HEK293 (cell line): Measurements from ENCODE around the gene CNTRL.

Experiments
- CTCF ChIA-PET: fragments of 350-600 bp; formaldehyde crosslinking; extraction: SDS; loops from one replicate; lab custom pipeline; 2021; ENCODE audit warnings: antibody characterized with exemption; lab: Yijun Ruan, JAX
- POLR2A ChIA-PET: fragments of 300-600 bp; formaldehyde crosslinking; extraction: SDS; loops from one replicate; lab custom pipeline; 2020; ENCODE audit warnings: antibody characterized with exemption, inconsistent platforms; lab: Yijun Ruan, JAX
- H3K27ac ChIP-seq: fragments of 200-500 bp; sonication (Bioruptor generic); 2 replicates; pipeline ENCODE4 v1.5.1; 2014; ENCODE audit warnings: low read depth, low read length, control low read depth, inconsistent platforms; ENCODE audit errors: extremely low read depth
- H3K36me3 ChIP-seq, 2 experiments: fragments of 200-500 bp in 1 of 2; sonication (Bioruptor generic) in 1 of 2; 1 replicate in 1 of 2; 2 replicates in 1 of 2; pipeline ENCODE4 v1.5.1; 2014 to 2017; ENCODE audit warnings: inconsistent platforms in 2 of 2, low read length in 2 of 2; ENCODE audit not compliant: control insufficient read depth in 2 of 2, insufficient read depth in 1 of 2
- H3K4me1 ChIP-seq: fragments of 200-500 bp; sonication (Bioruptor generic); 2 replicates; pipeline ENCODE4 v1.5.1; 2014; ENCODE audit warnings: mild to moderate bottlenecking, low read length, inconsistent platforms; ENCODE audit not compliant: control insufficient read depth, insufficient read depth
- H3K4me3 ChIP-seq: 2 replicates; pipeline ENCODE4 v1.5.1; 2011; ENCODE audit warnings: low read depth, mild to moderate bottlenecking, control low read depth, low read length, moderate library complexity
- H3K9me3 ChIP-seq: fragments of 200-500 bp; sonication (Bioruptor generic); 2 replicates; pipeline ENCODE4 v1.5.1; 2014; ENCODE audit warnings: low read depth, low read length, inconsistent platforms; ENCODE audit not compliant: control insufficient read depth, insufficient read depth
- GLI2 ChIP-seq: fragments of 450-650 bp; formaldehyde crosslinking; IDR thresholded peaks from 2 replicates; pipeline ENCODE4; 2017; ENCODE audit warnings: missing biosample characterization, missing genetic modification characterization, low read depth, borderline replicate concordance
- GLI4 ChIP-seq: fragments of 450-650 bp; formaldehyde crosslinking; IDR thresholded peaks from 2 replicates; pipeline ENCODE4 v1.5.1; 2016; ENCODE audit warnings: missing biosample characterization, missing genetic modification characterization
- IKZF3 ChIP-seq: fragments of 450-650 bp; IDR thresholded peaks from 2 replicates; pipeline ENCODE4 v1.5.0; 2018; ENCODE audit warnings: missing biosample characterization, mild to moderate bottlenecking, missing genetic modification characterization, moderate library complexity
- KLF10 ChIP-seq: fragments of 450-650 bp; IDR thresholded peaks from 2 replicates; pipeline ENCODE4 v1.5.1; 2018; ENCODE audit warnings: missing biosample characterization, mild to moderate bottlenecking, missing genetic modification characterization
- KLF9 ChIP-seq: fragments of 450-650 bp; formaldehyde crosslinking; IDR thresholded peaks from 2 replicates; pipeline ENCODE4 v1.5.1; 2016; ENCODE audit warnings: missing biosample characterization, missing genetic modification characterization, low read depth
- OSR2 ChIP-seq: fragments of 450-650 bp; formaldehyde crosslinking; IDR thresholded peaks from 2 replicates; pipeline ENCODE4 v1.5.1; 2016; ENCODE audit warnings: missing biosample characterization, missing genetic modification characterization
- SCRT2 ChIP-seq: fragments of 450-650 bp; formaldehyde crosslinking; IDR thresholded peaks from 2 replicates; pipeline ENCODE4 v1.5.1; 2016; ENCODE audit warnings: missing biosample characterization, missing genetic modification characterization
- ZBTB48 ChIP-seq: fragments of 450-650 bp; formaldehyde crosslinking; IDR thresholded peaks from 2 replicates; pipeline ENCODE4 v1.5.1; 2016; ENCODE audit warnings: missing biosample characterization, missing genetic modification characterization
- ZBTB8A ChIP-seq: fragments of 450-650 bp; formaldehyde crosslinking; IDR thresholded peaks from 2 replicates; pipeline ENCODE4 v1.5.1; 2016; ENCODE audit warnings: missing biosample characterization, missing genetic modification characterization
- ZFP37 ChIP-seq: fragments of 450-650 bp; formaldehyde crosslinking; IDR thresholded peaks from 2 replicates; pipeline ENCODE4 v1.5.1; 2016; ENCODE audit warnings: missing biosample characterization, missing genetic modification characterization
- ZIC2 ChIP-seq: fragments of 450-650 bp; formaldehyde crosslinking; IDR thresholded peaks from 2 replicates; pipeline ENCODE4 v1.5.1; 2016; ENCODE audit warnings: missing biosample characterization, missing genetic modification characterization
- ZNF10 ChIP-seq: fragments of 450-650 bp; formaldehyde crosslinking; IDR thresholded peaks from 2 replicates; pipeline ENCODE4 v1.5.1; 2017; ENCODE audit warnings: missing biosample characterization, missing genetic modification characterization
- ZNF146 ChIP-seq: fragments of 450-650 bp; formaldehyde crosslinking; IDR thresholded peaks from 2 replicates; pipeline ENCODE4 v1.5.1; 2016; ENCODE audit warnings: missing biosample characterization, missing genetic modification characterization
- ZNF169 ChIP-seq: fragments of 450-650 bp; formaldehyde crosslinking; IDR thresholded peaks from 2 replicates; pipeline ENCODE4 v1.5.1; 2016; ENCODE audit warnings: missing biosample characterization, missing genetic modification characterization
- ZNF184 ChIP-seq: fragments of 450-650 bp; IDR thresholded peaks from 2 replicates; pipeline ENCODE4 v1.5.1; 2018; ENCODE audit warnings: missing biosample characterization, mild to moderate bottlenecking, missing genetic modification characterization
- ZNF239 ChIP-seq: fragments of 450-650 bp; formaldehyde crosslinking; IDR thresholded peaks from 2 replicates; pipeline ENCODE4 v1.5.1; 2016; ENCODE audit warnings: missing biosample characterization, missing genetic modification characterization
- ZNF24 ChIP-seq: fragments of 450-650 bp; formaldehyde crosslinking; IDR thresholded peaks from 2 replicates; pipeline ENCODE4 v1.5.1; 2016; ENCODE audit warnings: missing biosample characterization, missing genetic modification characterization
- ZNF350 ChIP-seq: fragments of 450-650 bp; formaldehyde crosslinking; IDR thresholded peaks from 2 replicates; pipeline ENCODE4 v1.5.0; 2017; ENCODE audit warnings: missing biosample characterization, mild to moderate bottlenecking, missing genetic modification characterization
- ZNF394 ChIP-seq: fragments of 450-650 bp; formaldehyde crosslinking; IDR thresholded peaks from 2 replicates; pipeline ENCODE4 v1.5.1; 2016; ENCODE audit warnings: missing biosample characterization, missing genetic modification characterization, mild to moderate bottlenecking, moderate library complexity, borderline replicate concordance
- ZNF596 ChIP-seq: fragments of 450-650 bp; IDR thresholded peaks from 2 replicates; pipeline ENCODE4 v1.5.0; 2018; ENCODE audit warnings: missing biosample characterization, mild to moderate bottlenecking, missing genetic modification characterization, moderate library complexity
- ZNF610 ChIP-seq: fragments of 450-650 bp; formaldehyde crosslinking; IDR thresholded peaks from 2 replicates; pipeline ENCODE4 v1.5.1; 2016; ENCODE audit warnings: missing biosample characterization, missing genetic modification characterization, borderline replicate concordance
- ZNF660 ChIP-seq: fragments of 450-650 bp; IDR thresholded peaks from 2 replicates; pipeline ENCODE4 v1.5.1; 2018; ENCODE audit warnings: missing biosample characterization, mild to moderate bottlenecking, missing genetic modification characterization
- ZNF707 ChIP-seq: fragments of 450-650 bp; formaldehyde crosslinking; IDR thresholded peaks from 2 replicates; pipeline ENCODE4 v1.5.1; 2016; ENCODE audit warnings: missing biosample characterization, missing genetic modification characterization
- ZNF791 ChIP-seq: fragments of 450-650 bp; formaldehyde crosslinking; IDR thresholded peaks from 2 replicates; pipeline ENCODE4 v1.5.1; 2016; ENCODE audit warnings: missing biosample characterization, missing genetic modification characterization
- ZNF843 ChIP-seq: fragments of 450-650 bp; formaldehyde crosslinking; IDR thresholded peaks from 2 replicates; pipeline ENCODE4 v1.5.1; 2016; ENCODE audit warnings: missing biosample characterization, missing genetic modification characterization
- ZSCAN30 ChIP-seq: fragments of 450-650 bp; IDR thresholded peaks from 2 replicates; pipeline ENCODE4 v1.5.1; 2018; ENCODE audit warnings: missing biosample characterization, mild to moderate bottlenecking, missing genetic modification characterization, moderate library complexity
- ZXDB ChIP-seq: fragments of 450-650 bp; formaldehyde crosslinking; IDR thresholded peaks from 2 replicates; pipeline ENCODE4 v1.5.1; 2016; ENCODE audit warnings: missing biosample characterization, missing genetic modification characterization
- TF ChIP-seq, protein P1 (sequence below): fragments of 450-650 bp; formaldehyde crosslinking; IDR thresholded peaks from 2 replicates; pipeline ENCODE4 v1.5.1; 2016; ENCODE audit warnings: missing biosample characterization, missing genetic modification characterization
- TF ChIP-seq, protein P2 (sequence below): fragments of 450-650 bp; formaldehyde crosslinking; optimal IDR thresholded peaks from 2 replicates; pipeline ENCODE3; 2016; ENCODE audit warnings: missing biosample characterization, mild to moderate bottlenecking, missing genetic modification characterization
- TF ChIP-seq, protein P3 (sequence below): fragments of 450-650 bp; formaldehyde crosslinking; IDR thresholded peaks from 2 replicates; pipeline ENCODE4 v1.5.1; 2016; ENCODE audit warnings: missing biosample characterization, missing genetic modification characterization, low read depth

The CNTRL gene

DNA sequence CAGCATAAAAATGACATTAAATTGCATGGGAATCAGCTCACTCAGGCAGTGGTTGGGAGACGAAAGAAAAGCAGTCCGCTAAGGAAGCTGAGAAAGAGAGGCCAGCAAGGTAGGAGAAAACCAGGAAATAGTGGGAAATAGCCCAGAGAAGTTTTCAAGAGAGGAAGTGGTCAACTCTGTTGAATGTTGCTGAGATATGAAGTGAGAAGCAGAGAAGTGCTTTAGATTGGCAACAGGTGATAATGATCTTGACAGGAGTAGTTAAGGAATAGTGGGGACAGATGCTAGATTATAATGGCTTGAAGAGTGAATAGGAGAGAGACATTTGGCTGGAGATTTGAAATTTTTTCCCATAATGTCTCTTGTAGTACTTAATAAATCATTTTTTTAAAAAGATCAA is 30.8 kb downstream of the CNTRL start:
- H3K36me3 ChIP-seq = no peaks in the 10 kb centered on the region
- CTCF ChIA-PET = interaction anchor here (0.6 to 0.7 kb wide), 2 partner anchors 84 to 741 kb away, joined by 4 read pairs; no protein-coding TSS in a partner anchor
- POLR2A ChIA-PET = no interaction called here
- H3K4me1 ChIP-seq = no peaks in the 10 kb centered on the region
- TF ChIP-seq SCRT2 (tag by site-specific recombination) = peak; percentile 65; the same call in 1 of the 2 replicates
- TF ChIP-seq, protein P1, sequence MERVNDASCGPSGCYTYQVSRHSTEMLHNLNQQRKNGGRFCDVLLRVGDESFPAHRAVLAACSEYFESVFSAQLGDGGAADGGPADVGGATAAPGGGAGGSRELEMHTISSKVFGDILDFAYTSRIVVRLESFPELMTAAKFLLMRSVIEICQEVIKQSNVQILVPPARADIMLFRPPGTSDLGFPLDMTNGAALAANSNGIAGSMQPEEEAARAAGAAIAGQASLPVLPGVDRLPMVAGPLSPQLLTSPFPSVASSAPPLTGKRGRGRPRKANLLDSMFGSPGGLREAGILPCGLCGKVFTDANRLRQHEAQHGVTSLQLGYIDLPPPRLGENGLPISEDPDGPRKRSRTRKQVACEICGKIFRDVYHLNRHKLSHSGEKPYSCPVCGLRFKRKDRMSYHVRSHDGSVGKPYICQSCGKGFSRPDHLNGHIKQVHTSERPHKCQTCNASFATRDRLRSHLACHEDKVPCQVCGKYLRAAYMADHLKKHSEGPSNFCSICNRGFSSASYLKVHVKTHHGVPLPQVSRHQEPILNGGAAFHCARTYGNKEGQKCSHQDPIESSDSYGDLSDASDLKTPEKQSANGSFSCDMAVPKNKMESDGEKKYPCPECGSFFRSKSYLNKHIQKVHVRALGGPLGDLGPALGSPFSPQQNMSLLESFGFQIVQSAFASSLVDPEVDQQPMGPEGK = no peak
- no peak overlapping the region for H3K4me3 ChIP-seq
- no peaks in the 10 kb centered on the region for H3K9me3 ChIP-seq
- no peak overlapping the region for H3K27ac ChIP-seq

DNA sequence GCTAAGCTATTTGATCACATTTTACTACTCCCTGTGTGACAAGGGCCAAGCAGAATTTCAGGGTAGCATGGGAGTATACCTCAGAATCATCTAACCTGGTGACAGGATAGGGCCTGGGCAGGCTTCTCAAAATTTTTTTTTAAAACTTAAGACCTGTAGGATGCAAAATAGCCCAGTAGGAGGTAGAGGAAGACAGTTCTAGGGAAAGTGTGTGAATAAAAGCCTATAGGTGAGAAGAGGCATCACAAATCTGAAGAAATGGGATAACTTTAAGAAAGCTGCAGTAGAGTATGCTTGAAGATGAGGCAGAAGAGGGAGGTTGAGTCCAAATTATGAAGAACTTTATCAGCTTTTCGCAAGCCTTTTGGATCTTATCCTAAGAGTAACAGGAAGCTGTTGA is 32.3 kb downstream of the CNTRL start:
- no peak overlapping the region for H3K4me3 ChIP-seq
- no peaks in the 10 kb centered on the region for H3K9me3 ChIP-seq
- H3K27ac ChIP-seq = no peak overlapping the region
- H3K4me1 ChIP-seq = no peaks in the 10 kb centered on the region
- TF ChIP-seq ZNF184 (tag by site-specific recombination) (no peak), ZNF10 (no peak), KLF9 (tag by site-specific recombination) (no peak), ZBTB8A (no peak), ZNF394 (tag by site-specific recombination) (no peak), ZNF843 (no peak), ZBTB48 (tag by site-specific recombination) (no peak), ZNF146 (no peak), ZSCAN30 (tag by site-specific recombination) (no peak), ZFP37 (tag by site-specific recombination) (no peak), ZNF660 (tag by site-specific recombination) (no peak), ZNF707 (tag by site-specific recombination) (no peak), IKZF3 (tag by site-specific recombination) (no peak), ZNF24 (tag by site-specific recombination) (no peak)
- TF ChIP-seq, protein P2, sequence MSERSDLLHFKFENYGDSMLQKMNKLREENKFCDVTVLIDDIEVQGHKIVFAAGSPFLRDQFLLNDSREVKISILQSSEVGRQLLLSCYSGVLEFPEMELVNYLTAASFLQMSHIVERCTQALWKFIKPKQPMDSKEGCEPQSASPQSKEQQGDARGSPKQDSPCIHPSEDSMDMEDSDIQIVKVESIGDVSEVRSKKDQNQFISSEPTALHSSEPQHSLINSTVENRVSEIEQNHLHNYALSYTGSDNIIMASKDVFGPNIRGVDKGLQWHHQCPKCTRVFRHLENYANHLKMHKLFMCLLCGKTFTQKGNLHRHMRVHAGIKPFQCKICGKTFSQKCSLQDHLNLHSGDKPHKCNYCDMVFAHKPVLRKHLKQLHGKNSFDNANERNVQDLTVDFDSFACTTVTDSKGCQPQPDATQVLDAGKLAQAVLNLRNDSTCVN (tag by site-specific recombination) = no peak
- TF ChIP-seq, protein P3, sequence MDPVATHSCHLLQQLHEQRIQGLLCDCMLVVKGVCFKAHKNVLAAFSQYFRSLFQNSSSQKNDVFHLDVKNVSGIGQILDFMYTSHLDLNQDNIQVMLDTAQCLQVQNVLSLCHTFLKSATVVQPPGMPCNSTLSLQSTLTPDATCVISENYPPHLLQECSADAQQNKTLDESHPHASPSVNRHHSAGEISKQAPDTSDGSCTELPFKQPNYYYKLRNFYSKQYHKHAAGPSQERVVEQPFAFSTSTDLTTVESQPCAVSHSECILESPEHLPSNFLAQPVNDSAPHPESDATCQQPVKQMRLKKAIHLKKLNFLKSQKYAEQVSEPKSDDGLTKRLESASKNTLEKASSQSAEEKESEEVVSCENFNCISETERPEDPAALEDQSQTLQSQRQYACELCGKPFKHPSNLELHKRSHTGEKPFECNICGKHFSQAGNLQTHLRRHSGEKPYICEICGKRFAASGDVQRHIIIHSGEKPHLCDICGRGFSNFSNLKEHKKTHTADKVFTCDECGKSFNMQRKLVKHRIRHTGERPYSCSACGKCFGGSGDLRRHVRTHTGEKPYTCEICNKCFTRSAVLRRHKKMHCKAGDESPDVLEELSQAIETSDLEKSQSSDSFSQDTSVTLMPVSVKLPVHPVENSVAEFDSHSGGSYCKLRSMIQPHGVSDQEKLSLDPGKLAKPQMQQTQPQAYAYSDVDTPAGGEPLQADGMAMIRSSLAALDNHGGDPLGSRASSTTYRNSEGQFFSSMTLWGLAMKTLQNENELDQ = no peak
- POLR2A ChIA-PET = no interaction called here
- H3K36me3 ChIP-seq = no peaks in the 10 kb centered on the region
- CTCF ChIA-PET = interaction anchor here (0.6 to 1.3 kb wide), 8 partner anchors 10 to 931 kb away, joined by 3 to 5 read pairs (median 4); no protein-coding TSS in a partner anchor

DNA sequence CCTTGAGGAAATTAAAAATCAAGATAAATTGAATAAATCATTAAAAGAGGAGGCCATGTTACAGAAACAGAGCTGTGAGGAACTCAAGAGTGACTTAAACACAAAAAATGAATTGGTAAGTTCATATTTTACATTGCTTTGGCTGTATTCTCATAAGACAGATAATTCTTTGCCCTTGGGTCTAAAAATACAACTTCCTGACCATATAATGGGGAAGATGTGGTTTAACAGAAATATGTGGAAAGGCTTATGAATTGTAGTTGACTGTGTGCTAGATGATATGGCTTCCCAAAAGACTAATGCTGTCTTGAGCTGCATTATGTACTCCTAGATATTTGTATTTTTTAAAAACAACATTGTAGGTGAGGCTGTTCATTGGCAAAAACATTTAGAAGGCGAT is 33.1 kb downstream of the CNTRL start:
- H3K27ac ChIP-seq = no peak overlapping the region
- no peak overlapping the region for H3K4me3 ChIP-seq
- no peaks in the 10 kb centered on the region for H3K9me3 ChIP-seq
- CTCF ChIA-PET = interaction anchor here (0.6 to 1.3 kb wide), 2 partner anchors 9 to 932 kb away, joined by 4 to 5 read pairs; no protein-coding TSS in a partner anchor
- no peaks in the 10 kb centered on the region for H3K36me3 ChIP-seq
- no peaks in the 10 kb centered on the region for H3K4me1 ChIP-seq
- POLR2A ChIA-PET = no interaction called here
- TF ChIP-seq KLF10 (tag by site-specific recombination) (no peak), GLI4 (tag by site-specific recombination) (no peak), ZIC2 (tag by site-specific recombination) (no peak), GLI2 (no peak), ZNF239 (tag by site-specific recombination) (no peak), ZNF350 (tag by site-specific recombination) (no peak), ZNF596 (tag by site-specific recombination) (no peak), ZXDB (tag by site-specific recombination) (no peak), ZNF791 (tag by site-specific recombination) (no peak), ZNF610 (tag by site-specific recombination) (no peak), OSR2 (no peak), ZNF169 (tag by site-specific recombination) (no peak)
